Right lobe of liver (tissue), 6 donors: Measurements from ENCODE around the gene DNAH2. TPM values are rescaled to one million over a fixed set of nuclear protein-coding genes. Genes with fewer than 3 reads are reported as not detected.
A peak's percentile ranks its signal among the peaks of the same experiment; 100 is the strongest.

Source experiments
- ATAC-seq, 4 donors: fragments of 200-7000 bp; cut with Tn5 transposase; one replicate each; pipeline ENCODE4 v1.9.1; 2020; ENCODE audit warnings: mild to moderate bottlenecking in 4 of 4, moderate library complexity in 4 of 4
- DNase-seq, 3 donors: peaks; one replicate each; pipeline ENCODE4 v3.0.0-alpha.2; 2020
- H3K27ac ChIP-seq, 3 donors: fragments of 200-600 bp; one replicate each; pipeline ENCODE4 v1.8.0; 2022
- H3K27me3 ChIP-seq, 2 donors: fragments of 200-600 bp; one replicate each; pipeline ENCODE4 v1.8.0; 2022
- H3K36me3 ChIP-seq, 4 donors: fragments of 200-600 bp; sonication (generic) in 1 of 4; one replicate each; pipeline versions ENCODE4 v1.5.1 to v1.8.0; 2017 to 2022; ENCODE audit warnings: control low read depth in 1 of 4
- H3K4me1 ChIP-seq, 4 donors: fragments of 200-600 bp; sonication (generic) in 1 of 4; one replicate each; pipeline versions ENCODE4 v1.5.1 to v1.8.0; 2017 to 2022; ENCODE audit warnings: control low read depth in 1 of 4
- H3K4me3 ChIP-seq, 3 donors: fragments of 200-600 bp; one replicate each; pipeline ENCODE4 v1.8.0; 2022
- H3K9me3 ChIP-seq, 4 donors: fragments of 200-600 bp; sonication (generic) in 1 of 4; one replicate each; pipeline versions ENCODE4 v1.5.1 to v1.8.0; 2017 to 2022; ENCODE audit warnings: control low read depth in 1 of 4
- POLR2A ChIP-seq: fragments of 450-650 bp; IDR thresholded peaks from one replicate; pipeline ENCODE4 v1.6.1; 2017; ENCODE audit warnings: antibody characterized with exemption, mild to moderate bottlenecking
- WGBS: methylation state at CpG from one replicate; pipeline ENCODE4 v1.1.6; 2018; ENCODE audit warnings: low coverage, low lambda C conversion rate; ENCODE audit not compliant: insufficient coverage; ENCODE audit errors: missing lambda C conversion rate; 5-methylcytosine and 5-hydroxymethylcytosine counted together
- intact Hi-C, 2 donors: fragments of 100-400 bp; cut with DNase I; formaldehyde crosslinking; loops; one replicate each; pipeline versions ENCODE4 v1.11.2 to v1.14.1; 2022
- total RNA-seq, 6 experiments: library from RNA; depleted of rRNA in 2 of 6; stranded (reverse); fragments of >200 nt in 2 of 6; fragmentation: NEBNext Ultra II Directional in 3 of 6; extraction: Animal tissue kit (Norgen Biotek cat#: 25700) in 3 of 6; gene quantifications; one replicate each; pipeline versions ENCODE4 v1.1.0 to v1.2.4, GENCODE V29; 2016 to 2023
- TF ChIP-seq, protein P1 (sequence below), 4 donors: fragments of 200-600 bp in 3 of 4; fragments of 450-650 bp in 1 of 4; IDR thresholded peaks; one replicate each; pipeline versions ENCODE4 v1.5.1 to v1.8.0; 2016 to 2022; ENCODE audit warnings: antibody characterized with exemption in 4 of 4, mild to moderate bottlenecking in 2 of 4
- donor health status: DM: no; HTN: yes; CAD: no.
- donor health status: DM: no; HTN: no; CAD: no.
- donor health status: DM: no; HTN: no; CAD: no.
- donor health status: DM: no; HTN: yes; CAD: no.
- donor health status: DM: no; HTN: yes; CAD: no.

DNAH2 gene
- total RNA-seq, 6 experiments from 2014 or later = 0.12 to 0.38 (median 0.27) TPM

- intact Hi-C loops = no loop called here
- H3K4me3 ChIP-seq = no peak overlapping the region
- no peaks in the 10 kb centered on the region for H3K36me3 ChIP-seq
- 29% methylated on average over 8 of the region's 19 CpGs for WGBS
- no peak for DNase-seq
- TF ChIP-seq, protein P1, sequence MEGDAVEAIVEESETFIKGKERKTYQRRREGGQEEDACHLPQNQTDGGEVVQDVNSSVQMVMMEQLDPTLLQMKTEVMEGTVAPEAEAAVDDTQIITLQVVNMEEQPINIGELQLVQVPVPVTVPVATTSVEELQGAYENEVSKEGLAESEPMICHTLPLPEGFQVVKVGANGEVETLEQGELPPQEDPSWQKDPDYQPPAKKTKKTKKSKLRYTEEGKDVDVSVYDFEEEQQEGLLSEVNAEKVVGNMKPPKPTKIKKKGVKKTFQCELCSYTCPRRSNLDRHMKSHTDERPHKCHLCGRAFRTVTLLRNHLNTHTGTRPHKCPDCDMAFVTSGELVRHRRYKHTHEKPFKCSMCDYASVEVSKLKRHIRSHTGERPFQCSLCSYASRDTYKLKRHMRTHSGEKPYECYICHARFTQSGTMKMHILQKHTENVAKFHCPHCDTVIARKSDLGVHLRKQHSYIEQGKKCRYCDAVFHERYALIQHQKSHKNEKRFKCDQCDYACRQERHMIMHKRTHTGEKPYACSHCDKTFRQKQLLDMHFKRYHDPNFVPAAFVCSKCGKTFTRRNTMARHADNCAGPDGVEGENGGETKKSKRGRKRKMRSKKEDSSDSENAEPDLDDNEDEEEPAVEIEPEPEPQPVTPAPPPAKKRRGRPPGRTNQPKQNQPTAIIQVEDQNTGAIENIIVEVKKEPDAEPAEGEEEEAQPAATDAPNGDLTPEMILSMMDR (IDR thresholded peaks at IDR 0.05) = no peak
- no peak for TF ChIP-seq POLR2A
- peaks cover 0 to 15% of the 10 kb centered on the region in 2 donors for H3K27me3 ChIP-seq
- H3K9me3 ChIP-seq = no peaks in the 10 kb centered on the region
- no peak for ATAC-seq
- no peak overlapping the region for H3K27ac ChIP-seq
- peaks cover 0 to under 1% (median 0%) of the 10 kb centered on the region in 4 donors for H3K4me1 ChIP-seq
Measured at GRCh38 chr17:7712111-7712771, 5.3 kb upstream of the DNAH2 start.

DNA sequence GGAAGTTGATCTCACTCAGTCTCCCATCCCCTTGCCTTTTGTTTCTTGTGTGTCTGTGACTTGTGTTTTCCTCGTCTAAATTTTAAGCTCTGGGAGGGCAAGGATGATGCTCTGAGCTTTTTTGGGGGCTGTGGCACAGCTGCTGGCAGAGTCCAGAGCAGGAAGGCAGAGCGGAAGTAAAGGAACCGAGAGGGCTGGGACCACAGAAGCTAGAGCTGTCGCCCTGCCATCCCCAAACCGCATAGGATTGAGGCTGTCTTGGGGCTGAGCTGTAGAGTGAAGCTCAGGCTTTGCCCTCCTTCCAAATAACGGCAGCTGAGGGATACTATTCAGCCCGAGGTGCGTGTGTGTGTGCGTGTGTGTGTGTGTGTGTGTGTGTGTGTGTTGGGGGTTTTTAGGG, 3.8 kb upstream of the DNAH2 start:
- 38% methylated on average over 4 of the region's 9 CpGs for WGBS

DNA sequence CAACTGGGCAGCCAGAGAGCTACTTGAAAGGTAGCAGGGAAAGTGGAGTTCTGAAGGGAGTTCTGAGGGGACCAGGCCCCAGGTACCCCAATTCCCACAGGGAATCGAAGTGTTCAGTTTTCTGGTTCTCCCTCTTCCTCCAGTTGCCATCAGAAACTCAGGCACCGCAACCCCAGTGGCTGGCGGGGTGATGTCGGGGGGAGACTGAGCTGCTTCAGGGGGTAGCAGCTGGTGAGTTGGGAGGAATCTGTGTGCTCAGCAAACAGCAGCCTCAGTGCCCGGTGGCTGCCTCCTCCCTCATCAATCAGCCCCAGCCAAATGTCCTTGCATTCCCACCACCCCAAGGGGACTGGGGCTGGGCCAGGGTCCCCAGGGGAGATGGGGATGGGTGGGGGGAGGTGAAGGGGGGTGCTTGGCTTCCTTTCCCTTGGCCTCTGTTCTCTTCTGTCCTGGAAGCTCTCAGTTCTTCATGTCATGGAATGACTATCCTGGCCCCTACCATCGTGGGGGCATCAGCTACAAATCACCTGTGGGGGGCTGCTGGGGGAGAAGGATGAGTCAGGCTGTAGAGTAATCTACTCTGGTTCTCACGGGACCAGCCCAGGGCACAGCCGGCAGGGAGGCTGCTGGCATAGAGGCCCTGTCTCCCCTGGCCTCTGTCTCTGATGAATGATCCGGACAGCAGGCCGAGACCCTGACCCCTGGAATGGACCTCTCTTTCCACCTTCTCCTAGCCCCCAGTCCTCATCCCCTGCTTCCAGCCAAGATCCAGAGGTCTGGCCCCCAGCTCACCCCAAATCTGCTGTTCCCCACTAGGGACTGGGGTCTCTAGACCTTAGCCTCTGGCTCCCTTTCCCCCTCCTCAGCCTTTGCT, 2.6 kb upstream of the DNAH2 start:
- Histone ChIP-seq H3K36me3 (no peaks in the 10 kb centered on the region), H3K4me3 (no peak overlapping the region), H3K4me1 (peaks cover 0 to 3% (median 0%) of the 10 kb centered on the region in 4 donors), H3K9me3 (no peaks in the 10 kb centered on the region), H3K27ac (no peak overlapping the region), H3K27me3 (peaks cover 0 to 19% of the 10 kb centered on the region in 2 donors)
- DNase-seq = no peak
- TF ChIP-seq, protein P1 (IDR thresholded peaks at IDR 0.05) = no peak
- TF ChIP-seq POLR2A = no peak
- intact Hi-C loops = no loop called here
- ATAC-seq = no peak
- WGBS = 67% methylated on average over 1 of the region's 10 CpGs

More for the DNA sequence above, 3.8 kb upstream of the DNAH2 start:
- peaks cover 0 to 19% of the 10 kb centered on the region in 2 donors for H3K27me3 ChIP-seq
- DNase-seq = no peak
- H3K9me3 ChIP-seq = no peaks in the 10 kb centered on the region
- peaks cover 0 to 3% (median 0%) of the 10 kb centered on the region in 4 donors for H3K4me1 ChIP-seq
- intact Hi-C loops = no loop called here
- TF ChIP-seq POLR2A = no peak
- TF ChIP-seq, protein P1 (IDR thresholded peaks at IDR 0.05) = no peak
- no peak for ATAC-seq
- H3K36me3 ChIP-seq = no peaks in the 10 kb centered on the region
- no peak overlapping the region for H3K4me3 ChIP-seq
- H3K27ac ChIP-seq = no peak overlapping the region

DNA sequence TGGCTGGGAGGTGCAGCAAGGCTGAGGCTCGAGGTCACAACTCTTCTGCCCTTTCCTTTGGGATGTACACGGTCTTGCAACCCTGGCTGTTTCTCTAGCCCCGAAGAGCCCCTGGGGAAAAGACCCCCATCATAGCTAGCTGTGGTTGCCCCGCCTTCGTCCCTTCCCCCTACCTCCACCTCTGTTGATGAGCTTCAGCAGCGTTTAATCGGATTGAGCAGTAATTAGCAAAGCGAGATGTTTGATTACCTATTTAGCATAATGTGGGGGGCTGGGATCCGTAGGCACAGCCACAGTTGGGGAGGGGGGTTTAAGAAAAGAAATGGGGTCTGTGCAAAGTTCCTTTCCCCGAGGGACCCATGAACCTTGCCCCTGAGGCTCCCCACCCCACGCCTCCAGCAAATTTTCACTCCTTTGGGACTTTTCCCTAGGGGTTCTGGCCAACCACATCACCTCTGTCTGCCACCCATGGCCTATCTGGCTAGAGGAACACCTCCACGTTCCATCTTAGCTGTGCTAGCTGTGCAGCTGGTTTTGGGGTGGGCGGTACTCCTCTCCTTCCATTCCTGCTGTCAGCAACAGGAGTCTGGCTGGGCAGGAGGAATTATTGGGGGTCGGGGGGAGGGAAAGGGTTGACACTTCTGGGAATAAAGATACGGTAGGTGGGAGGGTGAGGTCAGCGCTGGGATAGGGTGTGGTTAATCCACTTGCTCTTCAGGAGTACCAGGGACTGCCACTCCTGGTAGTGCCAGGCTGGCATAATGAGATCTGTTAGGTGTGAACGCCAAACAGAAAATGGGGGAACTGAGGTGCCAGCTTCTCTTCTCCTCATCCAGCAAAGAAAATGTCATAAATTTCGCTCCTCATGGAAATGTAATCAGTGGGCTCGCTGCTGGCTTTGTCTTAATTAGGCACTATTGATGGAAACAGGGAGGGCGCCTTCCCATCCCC, 1.3 kb upstream of the DNAH2 start:
- 27% methylated on average over 18 of the region's 20 CpGs for WGBS

More for the DNA sequence above, 1.3 kb upstream of the DNAH2 start:
- intact Hi-C loops = no loop called here
- DNase-seq (no peak), ATAC-seq (no peak)
- Histone ChIP-seq H3K9me3 (no peaks in the 10 kb centered on the region), H3K27ac (no peak overlapping the region), H3K36me3 (no peaks in the 10 kb centered on the region), H3K4me3 (peak overlapping the region in 2 of 3 donors; percentile 37 to 48), H3K4me1 (peaks cover 0 to 3% (median 0%) of the 10 kb centered on the region in 4 donors), H3K27me3 (peaks cover 0 to 19% of the 10 kb centered on the region in 2 donors)
- TF ChIP-seq, protein P1 (IDR thresholded peaks at IDR 0.05) = no peak
- TF ChIP-seq POLR2A = no peak
